GM15510 (cell line): ENCODE measurements around the gene TMEM109.

Source experiments
- POLR2A ChIP-seq: IDR thresholded peaks from 3 replicates; pipeline ENCODE4 v1.6.1; 2011; ENCODE audit warnings: borderline replicate concordance; ENCODE audit not compliant: insufficient read length; ENCODE audit errors: extremely low read depth

The TMEM109 gene

DNA sequence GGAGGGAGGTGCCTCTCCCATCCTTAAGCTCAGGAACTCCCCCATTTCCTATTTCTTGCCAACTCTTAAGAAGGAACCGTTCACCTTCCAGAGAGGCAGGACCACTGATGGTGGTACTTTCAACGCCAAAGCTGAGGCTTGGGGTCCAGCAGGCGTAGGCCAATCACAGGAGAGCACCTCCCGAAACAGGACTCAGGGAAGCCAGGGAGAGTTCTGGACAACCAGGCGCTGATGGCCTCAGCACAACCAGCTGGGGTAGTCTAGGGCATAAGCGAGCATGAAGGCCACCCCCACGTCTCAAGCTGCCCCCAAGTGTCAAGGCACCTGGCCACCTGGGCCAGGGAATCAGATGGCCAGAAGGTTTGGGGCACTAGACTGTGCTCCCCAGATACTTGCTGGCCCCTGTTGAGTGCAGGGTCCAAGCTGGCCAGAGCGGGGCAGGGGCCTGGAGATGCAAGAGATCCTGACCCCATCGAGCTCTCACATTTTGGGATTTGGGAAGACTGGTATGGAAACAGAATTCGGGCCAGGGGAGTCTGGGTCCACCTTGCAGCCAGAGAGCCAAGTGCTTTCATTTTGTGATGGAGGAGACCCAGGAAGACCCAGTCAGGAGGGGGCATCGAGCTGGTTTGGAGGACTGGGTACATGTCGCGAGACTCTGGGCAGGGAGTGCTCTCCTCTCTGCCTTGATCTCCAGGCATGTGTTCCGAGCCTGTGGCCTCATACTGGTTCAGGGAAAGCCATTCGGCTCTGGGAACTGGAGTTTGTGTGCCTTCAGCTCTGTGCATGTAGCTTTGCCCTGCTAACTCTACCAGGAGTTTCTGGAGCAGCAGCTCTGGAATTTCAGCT lies 58.4 kb downstream of the TMEM109 start:
- no peak for TF ChIP-seq POLR2A
